Osteoblast (primary cell): ENCODE results near the gene TUBA3E. TPM values are rescaled to one million over a fixed set of nuclear protein-coding genes. Genes with fewer than 3 reads are reported as not detected.
"Not testable (repeated sequence)": the region's sequence is repeated elsewhere in the genome, so short reads cannot be mapped to it uniquely, and the experiment has no call there.

ENCODE experiments used
- DNase-seq: peaks from one replicate; pipeline ENCODE4 v3.0.0; 2011; ENCODE audit warnings: low spot score, mixed read lengths; ENCODE audit not compliant: insufficient read length; ENCODE audit errors: missing footprints
- H2AFZ ChIP-seq: 2 replicates; pipeline ENCODE4 v1.6.0; 2011; ENCODE audit warnings: mild to moderate bottlenecking, low read length
- H3K27ac ChIP-seq: 2 replicates; pipeline ENCODE4 v1.5.1; 2011; ENCODE audit warnings: mild to moderate bottlenecking, low read depth, low read length, moderate library complexity
- H3K27me3 ChIP-seq: 2 replicates; pipeline ENCODE4 v1.6.0; 2012; ENCODE audit warnings: mild to moderate bottlenecking, control low read depth, inconsistent platforms, low read length, moderate library complexity; ENCODE audit not compliant: insufficient read depth
- H3K36me3 ChIP-seq: 2 replicates; pipeline ENCODE4 v1.5.1; 2011; ENCODE audit warnings: mild to moderate bottlenecking, low read length, control low read depth, moderate library complexity; ENCODE audit not compliant: insufficient read depth
- H3K4me1 ChIP-seq: 2 replicates; pipeline ENCODE4 v1.5.1; 2011; ENCODE audit warnings: mild to moderate bottlenecking, low read length, control low read depth, moderate library complexity; ENCODE audit not compliant: insufficient read depth
- H3K4me2 ChIP-seq: 2 replicates; pipeline ENCODE4 v1.6.0; 2011; ENCODE audit warnings: mild to moderate bottlenecking, low read length; ENCODE audit not compliant: insufficient read depth
- H3K4me3 ChIP-seq: fragments of 200-600 bp; sonication (generic); 3 replicates; pipeline ENCODE4 v1.5.1; 2012; ENCODE audit warnings: mild to moderate bottlenecking, low read length, inconsistent platforms; ENCODE audit not compliant: insufficient read depth
- H3K79me2 ChIP-seq: 2 replicates; pipeline ENCODE4 v1.6.0; 2012; ENCODE audit warnings: mild to moderate bottlenecking, low read length, control low read depth, inconsistent platforms; ENCODE audit not compliant: insufficient read depth
- H3K9me3 ChIP-seq: 2 replicates; pipeline ENCODE4 v1.5.1; 2011; ENCODE audit warnings: low read depth, low read length, control low read depth
- H4K20me1 ChIP-seq: 2 replicates; pipeline ENCODE4 v1.6.0; 2012; ENCODE audit warnings: mild to moderate bottlenecking, low read length, control low read depth; ENCODE audit not compliant: insufficient read depth
- CTCF ChIP-seq: IDR thresholded peaks from 2 replicates; pipeline ENCODE4 v1.5.1; 2011; ENCODE audit warnings: mild to moderate bottlenecking, low read depth, low read length, moderate library complexity; ENCODE audit errors: extremely low read depth
- total RNA-seq: library from RNA; depleted of rRNA; stranded (reverse); fragments of >200 nt; gene quantifications from 2 replicates; pipeline ENCODE4 v1.2.3, GENCODE V29; 2012

TUBA3E gene
- total RNA-seq, 1 donor: not detected

GRCh38 chr2:130174866-130175265 lies 23.4 kb downstream of the TUBA3E start:
- not testable (repeated sequence) for H3K4me1 ChIP-seq, H3K4me2 ChIP-seq, H3K4me3 ChIP-seq, H2AFZ ChIP-seq, H3K27me3 ChIP-seq, DNase-seq, H3K27ac ChIP-seq, H3K9me3 ChIP-seq, H4K20me1 ChIP-seq
- H3K79me2 ChIP-seq: peaks cover 45% of the 10 kb centered on the region
- peaks cover 22% of the 10 kb centered on the region for H3K36me3 ChIP-seq

- DNase-seq: no peak
- H3K4me1 ChIP-seq: no peaks in the 10 kb centered on the region
- no peak overlapping the region for H3K4me2 ChIP-seq
- H2AFZ ChIP-seq: no peak overlapping the region
- no peak overlapping the region for H3K27ac ChIP-seq
- H3K9me3 ChIP-seq: no peaks in the 10 kb centered on the region
- H4K20me1 ChIP-seq: no peaks in the 10 kb centered on the region
- H3K27me3 ChIP-seq: no peaks in the 10 kb centered on the region
- no peaks in the 10 kb centered on the region for H3K79me2 ChIP-seq
- TF ChIP-seq CTCF: no peak
- H3K36me3 ChIP-seq: peaks cover 43% of the 10 kb centered on the region
- H3K4me3 ChIP-seq: no peak overlapping the region
Observed at GRCh38 chr2:130169896-130170295, 28.3 kb downstream of the TUBA3E start.

- H3K4me2 ChIP-seq, H3K4me3 ChIP-seq, H3K9me3 ChIP-seq, H3K4me1 ChIP-seq, H3K79me2 ChIP-seq, H4K20me1 ChIP-seq, H3K27ac ChIP-seq, H2AFZ ChIP-seq, DNase-seq, H3K27me3 ChIP-seq: not testable (repeated sequence)
- H3K36me3 ChIP-seq: peaks cover 44% of the 10 kb centered on the region
Observed at GRCh38 chr2:130169163-130169562, 29.1 kb downstream of the TUBA3E start.

GRCh38 chr2:130166611-130167010 lies 31.6 kb downstream of the TUBA3E start:
- H2AFZ ChIP-seq, H3K4me2 ChIP-seq: not testable (repeated sequence)

GRCh38 chr2:130165293-130166016 lies 32.8 kb downstream of the TUBA3E start:
- Histone ChIP-seq H3K79me2 (no peaks in the 10 kb centered on the region), H2AFZ (no peak overlapping the region), H3K9me3 (no peaks in the 10 kb centered on the region), H4K20me1 (no peaks in the 10 kb centered on the region), H3K4me3 (no peak overlapping the region), H3K27me3 (no peaks in the 10 kb centered on the region), H3K27ac (no peak overlapping the region), H3K36me3 (peaks cover 35% of the 10 kb centered on the region), H3K4me1 (no peaks in the 10 kb centered on the region), H3K4me2 (no peak overlapping the region)
- no peak for DNase-seq
- no peak for TF ChIP-seq CTCF

More at GRCh38 chr2:130166611-130167010, 31.6 kb downstream of the TUBA3E start:
- H3K4me1 ChIP-seq, H3K27me3 ChIP-seq, H3K4me3 ChIP-seq, H3K27ac ChIP-seq, H3K79me2 ChIP-seq, H4K20me1 ChIP-seq, H3K9me3 ChIP-seq, DNase-seq: not testable (repeated sequence)
- H3K36me3 ChIP-seq: peaks cover 38% of the 10 kb centered on the region
